ENCODE measurements around the gene SLC8A3.
A peak's percentile ranks its signal among the peaks of the same experiment; 100 is the strongest.

Gene SLC8A3

GRCh38 chr14:70032016-70032415 lies 156.7 kb downstream of the SLC8A3 start:
- Histone ChIP-seq H3F3A (ENCODE audit: insufficient read depth, low read length) (no peaks in the 10 kb centered on the region), H3K27ac (ENCODE audit: low read depth, low read length, poor library complexity, severe bottlenecking) (no peak overlapping the region), H3K79me2 (ENCODE audit: insufficient read depth, low read length) (no peaks in the 10 kb centered on the region), H2AFZ (ENCODE audit: low read length) (no peak overlapping the region), H3K9ac (ENCODE audit: low read length) (no peak overlapping the region), H3K9me2 (ENCODE audit: low read depth, low read length) (no peaks in the 10 kb centered on the region), H3K27me3 (ENCODE audit: insufficient read depth, low read length) (no peaks in the 10 kb centered on the region; the same call in 1 of the 2 replicates), H3K4me3 (ENCODE audit: low read depth, low read length, poor library complexity, severe bottlenecking) (no peak overlapping the region), H4K20me1 (ENCODE audit: insufficient read depth, low read length) (no peaks in the 10 kb centered on the region), H3K36me3 (ENCODE audit: insufficient read depth, low read length) (no peaks in the 10 kb centered on the region), H3K9me3 (ENCODE audit: low read length) (no peaks in the 10 kb centered on the region), H3K4me2 (ENCODE audit: low read length) (no peak overlapping the region), H3K4me1 (ENCODE audit: insufficient read depth, low read length, severe bottlenecking) (no peaks in the 10 kb centered on the region)
- TF ChIP-seq EZH2 (IDR thresholded peaks at IDR 0.05; ENCODE audit: borderline replicate concordance, low read length) (no peak), CTCF (IDR thresholded peaks at IDR 0.05; ENCODE audit: low read length) (no peak)

GRCh38 chr14:70029296-70030132 lies 159.2 kb downstream of the SLC8A3 start:
- no peaks in the 10 kb centered on the region for H3K4me1 ChIP-seq (ENCODE audit: insufficient read depth, low read length, severe bottlenecking)
- H3K9me3 ChIP-seq (ENCODE audit: low read length): no peaks in the 10 kb centered on the region
- H3K9ac ChIP-seq (ENCODE audit: low read length): no peak overlapping the region
- H3K4me2 ChIP-seq (ENCODE audit: low read length): no peak overlapping the region
- no peaks in the 10 kb centered on the region for H4K20me1 ChIP-seq (ENCODE audit: insufficient read depth, low read length)
- H3K9me2 ChIP-seq (ENCODE audit: low read depth, low read length): no peaks in the 10 kb centered on the region
- no peaks in the 10 kb centered on the region for H3K36me3 ChIP-seq (ENCODE audit: insufficient read depth, low read length)
- H3K4me3 ChIP-seq (ENCODE audit: low read depth, low read length, poor library complexity, severe bottlenecking): no peak overlapping the region
- no peaks in the 10 kb centered on the region for H3K79me2 ChIP-seq (ENCODE audit: insufficient read depth, low read length)
- TF ChIP-seq CTCF (IDR thresholded peaks at IDR 0.05; ENCODE audit: low read length) (no peak), EZH2 (IDR thresholded peaks at IDR 0.05; ENCODE audit: borderline replicate concordance, low read length) (no peak)
- no peaks in the 10 kb centered on the region; the same call in 1 of the 2 replicates for H3K27me3 ChIP-seq (ENCODE audit: insufficient read depth, low read length)
- no peak overlapping the region for H2AFZ ChIP-seq (ENCODE audit: low read length)
- H3F3A ChIP-seq (ENCODE audit: insufficient read depth, low read length): no peaks in the 10 kb centered on the region
- H3K27ac ChIP-seq (ENCODE audit: low read depth, low read length, poor library complexity, severe bottlenecking): no peak overlapping the region

- H3K36me3 ChIP-seq (ENCODE audit: insufficient read depth, low read length): no peaks in the 10 kb centered on the region
- H3K27ac ChIP-seq (ENCODE audit: low read depth, low read length, poor library complexity, severe bottlenecking): no peak overlapping the region
- no peak overlapping the region for H2AFZ ChIP-seq (ENCODE audit: low read length)
- no peaks in the 10 kb centered on the region for H3K9me3 ChIP-seq (ENCODE audit: low read length)
- H3F3A ChIP-seq (ENCODE audit: insufficient read depth, low read length): no peaks in the 10 kb centered on the region
- H3K4me1 ChIP-seq (ENCODE audit: insufficient read depth, low read length, severe bottlenecking): no peaks in the 10 kb centered on the region
- H4K20me1 ChIP-seq (ENCODE audit: insufficient read depth, low read length): no peaks in the 10 kb centered on the region
- H3K9me2 ChIP-seq (ENCODE audit: low read depth, low read length): no peaks in the 10 kb centered on the region
- H3K4me3 ChIP-seq (ENCODE audit: low read depth, low read length, poor library complexity, severe bottlenecking): no peak overlapping the region
- TF ChIP-seq EZH2 (IDR thresholded peaks at IDR 0.05; ENCODE audit: borderline replicate concordance, low read length) (no peak), CTCF (IDR thresholded peaks at IDR 0.05; ENCODE audit: low read length) (peak; percentile 90)
- H3K79me2 ChIP-seq (ENCODE audit: insufficient read depth, low read length): no peaks in the 10 kb centered on the region
- H3K27me3 ChIP-seq (ENCODE audit: insufficient read depth, low read length): no peaks in the 10 kb centered on the region; the same call in 1 of the 2 replicates
- no peak overlapping the region for H3K4me2 ChIP-seq (ENCODE audit: low read length)
- H3K9ac ChIP-seq (ENCODE audit: low read length): no peak overlapping the region
Measured at GRCh38 chr14:70027785-70028428, 160.8 kb downstream of the SLC8A3 start.
